ENCODE data around the gene SLC20A1. TPM values are rescaled to one million over a fixed set of nuclear protein-coding genes. Genes with fewer than 3 reads are reported as not detected.

Gene SLC20A1
- total RNA-seq, 6 experiments from 2014 or later, result 147 to 225 (median 195) TPM

GRCh38 chr2:112602917-112603316 is 42.8 kb upstream of the SLC20A1 start:
- Mint-ChIP-seq H3K27me3 (ENCODE audit: insufficient read depth) (no peaks in the 10 kb centered on the region; the same call in none of the 2 replicates), H3K9me3 (peaks cover under 1% of the 10 kb centered on the region), H3K27ac (no peak overlapping the region), H3K36me3 (ENCODE audit: low read depth) (no peaks in the 10 kb centered on the region), H3K4me3 (no peak overlapping the region), H3K4me1 (ENCODE audit: low read depth) (peaks cover 22% of the 10 kb centered on the region)
- no peak for TF ChIP-seq CTCF (IDR thresholded peaks at IDR 0.05)
- no peak for DNase-seq

GRCh38 chr2:112603731-112604130 is 42.0 kb upstream of the SLC20A1 start:
- H3K27ac Mint-ChIP-seq, result no peak overlapping the region
- DNase-seq, result no peak
- no peak for TF ChIP-seq CTCF (IDR thresholded peaks at IDR 0.05)
- H3K4me1 Mint-ChIP-seq (ENCODE audit: low read depth), result peaks cover 22% of the 10 kb centered on the region
- H3K9me3 Mint-ChIP-seq, result no peaks in the 10 kb centered on the region
- H3K4me3 Mint-ChIP-seq, result no peak overlapping the region
- no peaks in the 10 kb centered on the region for H3K36me3 Mint-ChIP-seq (ENCODE audit: low read depth)
- no peaks in the 10 kb centered on the region; the same call in none of the 2 replicates for H3K27me3 Mint-ChIP-seq (ENCODE audit: insufficient read depth)

GRCh38 chr2:112604952-112605351 is 40.8 kb upstream of the SLC20A1 start:
- H3K27me3 Mint-ChIP-seq (ENCODE audit: insufficient read depth), result no peaks in the 10 kb centered on the region; the same call in none of the 2 replicates
- peaks cover 5% of the 10 kb centered on the region; the same call in 1 of the 2 replicates for H3K9me3 Mint-ChIP-seq
- no peak for DNase-seq
- 0 out of 2 replicates have a peak, but pooled peaks cover 6% of the 10 kb centered on the region for H3K36me3 Mint-ChIP-seq (ENCODE audit: low read depth)
- peaks cover 19% of the 10 kb centered on the region for H3K4me1 Mint-ChIP-seq (ENCODE audit: low read depth)
- H3K4me3 Mint-ChIP-seq, result no peak overlapping the region
- TF ChIP-seq CTCF (IDR thresholded peaks at IDR 0.05), result no peak
- no peak overlapping the region for H3K27ac Mint-ChIP-seq

DNA sequence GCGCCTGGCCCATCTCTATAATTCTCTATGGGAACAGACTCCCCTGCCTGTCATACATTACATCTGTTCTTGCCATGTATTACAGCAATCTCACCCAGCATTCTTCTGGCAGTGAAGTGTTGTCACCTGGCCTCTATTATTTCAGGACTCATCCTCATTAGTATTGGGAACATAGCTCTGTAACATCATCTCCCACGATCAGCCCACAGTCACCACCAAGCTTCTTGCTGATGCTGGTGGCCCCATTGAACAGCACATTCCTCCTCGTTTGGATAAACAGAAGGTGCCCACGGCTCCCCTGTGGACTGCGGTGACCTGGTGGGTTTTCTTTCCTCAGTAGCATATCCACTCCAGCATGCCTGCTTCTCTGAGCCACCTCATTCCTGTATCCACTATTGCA is 39.8 kb upstream of the SLC20A1 start:
- no peak for DNase-seq
- Mint-ChIP-seq H3K4me1 (ENCODE audit: low read depth) (peaks cover 9% of the 10 kb centered on the region), H3K9me3 (peaks cover 8% of the 10 kb centered on the region; the same call in 1 of the 2 replicates), H3K4me3 (no peak overlapping the region), H3K36me3 (ENCODE audit: low read depth) (0 out of 2 replicates have a peak, but pooled peaks cover 10% of the 10 kb centered on the region), H3K27ac (no peak overlapping the region), H3K27me3 (ENCODE audit: insufficient read depth) (peaks cover 1% of the 10 kb centered on the region)
- no peak for TF ChIP-seq CTCF (IDR thresholded peaks at IDR 0.05)

DNA sequence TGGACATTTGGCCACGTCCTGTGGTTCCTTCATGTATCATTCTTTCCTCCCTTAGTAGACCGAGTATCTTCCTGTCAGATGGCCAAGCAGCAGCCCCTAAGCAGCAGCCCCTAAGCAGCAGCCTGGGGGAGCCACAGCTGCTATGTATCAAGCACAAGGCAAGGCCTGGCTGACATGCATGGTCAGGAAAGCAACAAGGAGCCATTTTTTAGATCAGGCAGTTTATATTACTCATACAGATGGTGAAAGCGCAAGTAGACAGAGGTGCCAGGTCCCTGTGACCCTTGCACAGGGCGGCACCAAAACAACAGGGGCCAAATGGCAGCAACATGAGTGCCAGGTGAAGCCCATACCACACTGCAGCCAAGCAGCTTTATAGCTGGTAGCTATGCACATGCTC is 39.2 kb upstream of the SLC20A1 start:
- Mint-ChIP-seq H3K27ac (no peak overlapping the region), H3K27me3 (ENCODE audit: insufficient read depth) (peaks cover 1% of the 10 kb centered on the region), H3K4me1 (ENCODE audit: low read depth) (peaks cover 3% of the 10 kb centered on the region), H3K9me3 (peaks cover 8% of the 10 kb centered on the region; the same call in 1 of the 2 replicates), H3K36me3 (ENCODE audit: low read depth) (0 out of 2 replicates have a peak, but pooled peaks cover 11% of the 10 kb centered on the region), H3K4me3 (no peak overlapping the region)
- no peak for TF ChIP-seq CTCF (IDR thresholded peaks at IDR 0.05)
- DNase-seq, result no peak

All from HFFc6 (cell line).